ENCODE results near the gene RPP25L.

RPP25L gene

DNA sequence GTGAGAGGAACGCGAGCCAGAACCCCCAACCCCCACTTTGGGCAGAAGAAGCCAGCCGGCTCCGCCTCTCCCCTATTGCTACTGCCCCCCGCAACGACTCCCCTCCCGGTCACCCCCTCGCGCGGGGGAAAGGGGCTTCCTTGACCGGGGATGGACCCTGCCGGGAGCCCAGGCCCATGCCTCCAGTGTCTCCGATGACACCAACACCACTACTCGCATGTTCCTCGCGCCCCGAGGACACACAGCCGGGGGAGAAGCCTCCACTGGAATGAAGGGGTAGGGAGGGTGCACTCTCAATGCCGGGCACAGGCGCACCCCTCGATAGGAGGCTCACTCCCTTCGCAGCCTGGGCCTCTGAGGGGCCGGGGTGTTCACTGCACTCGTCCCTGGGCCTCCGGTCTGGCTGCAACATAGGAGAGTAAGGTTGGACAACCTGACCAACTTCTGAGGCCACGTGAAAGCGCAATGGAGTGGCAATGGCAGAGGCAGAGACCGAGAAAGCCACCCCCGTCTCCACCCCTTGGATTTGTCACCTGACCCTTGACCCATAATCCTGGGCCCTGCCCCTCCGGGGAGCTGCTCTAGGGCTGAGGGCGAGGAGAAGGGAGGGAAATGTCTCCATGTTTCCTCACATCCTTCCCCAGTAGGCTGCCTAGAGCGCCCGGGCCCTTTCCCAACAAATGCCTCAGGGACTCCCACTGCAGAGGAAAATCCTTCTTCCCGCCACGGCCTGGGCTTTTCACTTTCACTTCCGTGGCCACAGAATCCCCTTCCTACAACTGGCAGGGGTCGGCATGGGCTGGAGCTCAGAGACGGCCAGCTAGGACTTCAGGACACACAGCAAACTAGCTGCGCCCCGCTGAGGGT is 21.3 kb downstream of the RPP25L start:
- TF ChIP-seq, protein P1, sequence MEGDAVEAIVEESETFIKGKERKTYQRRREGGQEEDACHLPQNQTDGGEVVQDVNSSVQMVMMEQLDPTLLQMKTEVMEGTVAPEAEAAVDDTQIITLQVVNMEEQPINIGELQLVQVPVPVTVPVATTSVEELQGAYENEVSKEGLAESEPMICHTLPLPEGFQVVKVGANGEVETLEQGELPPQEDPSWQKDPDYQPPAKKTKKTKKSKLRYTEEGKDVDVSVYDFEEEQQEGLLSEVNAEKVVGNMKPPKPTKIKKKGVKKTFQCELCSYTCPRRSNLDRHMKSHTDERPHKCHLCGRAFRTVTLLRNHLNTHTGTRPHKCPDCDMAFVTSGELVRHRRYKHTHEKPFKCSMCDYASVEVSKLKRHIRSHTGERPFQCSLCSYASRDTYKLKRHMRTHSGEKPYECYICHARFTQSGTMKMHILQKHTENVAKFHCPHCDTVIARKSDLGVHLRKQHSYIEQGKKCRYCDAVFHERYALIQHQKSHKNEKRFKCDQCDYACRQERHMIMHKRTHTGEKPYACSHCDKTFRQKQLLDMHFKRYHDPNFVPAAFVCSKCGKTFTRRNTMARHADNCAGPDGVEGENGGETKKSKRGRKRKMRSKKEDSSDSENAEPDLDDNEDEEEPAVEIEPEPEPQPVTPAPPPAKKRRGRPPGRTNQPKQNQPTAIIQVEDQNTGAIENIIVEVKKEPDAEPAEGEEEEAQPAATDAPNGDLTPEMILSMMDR (IDR thresholded peaks at IDR 0.05), result no peak

DNA sequence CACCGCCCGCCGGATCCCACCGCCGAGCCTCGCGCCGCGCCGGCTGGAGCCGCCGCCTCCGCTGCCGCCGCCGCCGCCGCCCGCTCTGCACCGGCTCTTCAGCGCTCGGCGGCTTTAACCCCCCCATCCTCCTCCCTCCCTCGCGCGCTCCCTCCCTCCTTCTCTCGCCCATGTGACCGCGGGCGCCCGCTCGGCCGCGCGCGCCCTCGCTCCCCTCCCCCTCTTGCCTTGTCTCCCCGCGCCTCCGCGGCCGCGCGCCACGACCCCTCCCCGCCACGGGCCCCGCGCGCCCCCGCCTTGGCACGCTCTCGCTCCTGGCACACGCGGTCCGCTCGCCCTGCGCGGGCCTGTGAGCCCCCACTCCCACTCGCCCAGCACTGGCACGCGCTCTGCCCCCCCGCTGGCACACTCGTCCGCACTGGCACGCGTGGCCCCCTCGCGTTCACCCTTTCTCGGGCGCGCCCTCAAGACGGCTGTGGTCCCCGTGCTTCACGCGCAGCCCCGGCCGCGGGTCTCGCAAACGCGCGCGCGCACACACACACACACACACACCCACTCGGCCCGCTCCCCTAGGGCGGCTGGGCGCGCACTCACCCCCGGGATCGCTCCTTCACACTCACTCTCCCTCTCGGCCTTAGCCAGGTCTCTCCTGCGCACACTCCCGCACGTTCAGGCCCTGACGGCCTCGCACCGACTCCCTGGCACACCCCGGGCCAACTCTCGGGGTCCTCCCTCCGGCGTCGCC is 22.1 kb downstream of the RPP25L start, which contains the start of gene CNTFR:
CNTFR (minus strand) TSS at position 89 of the 745 bp plus-strand sequence. CDS start 20,743 bp downstream, outside the sequence.
- TF ChIP-seq, protein P1 (IDR thresholded peaks at IDR 0.05), result no peak

DNA sequence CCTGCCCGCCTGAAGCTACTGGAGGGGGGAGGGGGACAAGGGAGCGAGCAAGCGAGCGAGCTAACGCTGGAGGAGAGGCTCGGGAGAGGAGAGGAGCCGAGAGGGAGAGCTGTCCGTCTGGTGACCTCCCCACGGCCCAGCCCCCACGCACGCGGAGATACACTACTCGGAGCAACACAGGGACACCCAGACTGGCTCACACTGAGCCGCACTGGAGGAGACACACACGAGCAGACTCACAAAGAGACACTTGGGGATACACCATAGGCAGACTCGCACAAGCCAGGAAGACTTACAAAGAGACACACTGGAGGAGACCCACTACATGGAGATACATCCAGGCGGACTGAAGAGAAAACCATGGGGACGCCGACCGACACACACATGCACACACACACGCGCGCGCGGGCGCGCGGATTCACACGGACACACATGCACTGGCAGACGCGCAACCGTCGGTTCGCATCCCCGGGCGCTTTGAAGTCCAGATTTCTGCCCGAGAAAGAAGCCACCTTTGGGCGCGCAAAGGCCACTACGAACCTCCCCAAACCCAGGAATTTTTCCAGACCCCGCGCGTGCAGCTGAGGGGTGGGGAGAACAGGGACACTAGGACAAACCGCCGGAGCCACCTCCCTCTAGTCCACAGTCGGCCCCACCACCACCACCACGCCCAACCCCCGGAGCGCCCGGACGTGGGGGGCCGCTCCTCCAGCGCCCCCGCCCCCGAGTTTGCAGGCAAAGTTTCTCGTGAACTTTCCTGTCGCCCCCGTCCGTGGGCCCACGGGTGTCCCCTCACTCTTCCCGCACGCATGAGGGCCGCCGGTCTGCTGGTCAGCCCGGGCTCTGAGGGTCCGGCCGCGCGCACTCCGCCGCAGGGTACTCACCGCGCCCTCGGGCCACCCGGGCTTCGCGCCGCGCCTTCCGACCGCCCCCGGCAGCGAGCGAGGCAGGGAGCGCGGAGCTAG is 22.9 kb downstream of the RPP25L start:
- TF ChIP-seq, protein P1 (IDR thresholded peaks at IDR 0.05), result no peak

DNA sequence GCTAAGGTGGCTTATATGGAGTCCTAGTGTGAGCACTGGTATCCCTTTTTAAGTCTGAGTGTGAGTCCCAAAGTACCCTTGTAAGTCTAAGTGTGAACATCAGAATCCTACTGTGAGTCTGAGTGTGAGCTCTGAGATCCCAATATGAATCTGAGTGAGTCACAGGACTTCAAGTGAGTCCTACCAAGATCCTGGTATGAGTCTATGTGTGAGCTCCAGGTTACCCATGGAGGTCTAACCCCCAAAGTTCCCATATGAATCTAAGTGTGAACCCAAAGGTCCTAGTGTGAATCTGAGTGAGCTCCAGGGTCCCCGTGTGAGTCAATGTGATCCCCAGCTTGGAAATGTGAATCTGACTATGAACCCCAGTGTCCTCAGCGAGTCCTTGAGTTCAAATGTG is 24.6 kb downstream of the RPP25L start:
- TF ChIP-seq, protein P1 (IDR thresholded peaks at IDR 0.05), result no peak

DNA sequence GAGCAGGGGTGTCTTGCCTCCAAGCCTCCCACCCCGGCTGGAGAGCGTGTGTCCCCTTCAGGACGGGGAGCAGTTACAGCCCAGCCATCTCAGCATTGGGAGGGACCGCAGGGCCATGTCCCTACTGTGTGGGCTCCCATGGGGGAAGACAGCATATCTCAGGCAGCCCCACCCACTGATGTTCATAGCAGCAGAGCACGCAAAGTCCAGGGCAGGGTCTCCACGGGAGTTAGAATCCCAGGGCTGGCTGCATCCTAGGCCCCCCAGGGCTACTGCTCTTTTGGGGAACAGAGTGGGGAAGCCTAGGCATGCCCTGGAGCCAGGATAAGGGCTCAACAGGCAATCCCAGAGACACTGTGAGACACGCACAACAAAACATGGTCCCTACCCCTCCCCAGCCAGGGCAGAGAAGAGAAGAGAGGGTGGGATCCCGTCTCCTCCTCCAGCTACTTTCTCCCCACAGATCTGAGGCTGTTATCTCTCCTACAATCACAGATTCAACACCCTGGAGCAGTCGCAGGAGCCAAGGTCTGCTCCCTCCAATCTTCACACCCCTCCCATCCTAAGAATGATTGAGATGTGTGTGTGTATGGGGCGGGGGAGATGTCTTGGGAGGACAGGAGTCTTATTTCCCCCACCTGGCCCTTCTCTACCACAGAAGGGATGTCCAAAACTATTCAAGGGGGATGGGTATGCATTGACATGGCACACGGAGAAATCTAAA is 25.8 kb downstream of the RPP25L start:
- TF ChIP-seq, protein P1 (IDR thresholded peaks at IDR 0.05), result no peak

DNA sequence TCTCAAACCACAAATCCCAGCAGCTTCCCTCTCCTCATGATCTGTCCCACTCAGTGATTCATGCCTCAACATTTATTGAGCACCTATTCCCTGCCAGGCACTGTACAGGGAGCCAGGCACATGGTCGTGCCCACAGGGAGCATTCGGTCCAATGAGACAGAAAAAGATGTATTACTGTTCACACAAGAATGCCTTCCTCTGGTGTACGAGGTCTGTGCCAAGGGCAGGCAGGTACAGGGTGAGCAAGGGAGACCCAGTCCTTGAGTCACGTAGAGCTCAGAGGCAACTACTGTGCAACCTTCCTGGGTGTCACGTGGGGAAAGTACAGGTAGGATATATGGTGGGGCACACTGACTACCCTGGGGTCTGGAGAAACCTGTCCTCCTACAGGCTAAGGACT is 26.9 kb downstream of the RPP25L start:
- TF ChIP-seq, protein P1 (IDR thresholded peaks at IDR 0.05), result no peak
